Tibial nerve (tissue), 4 donors: ENCODE results near the gene ZNF497. TPM values are rescaled to one million over a fixed set of nuclear protein-coding genes. Genes with fewer than 3 reads are reported as not detected.

Experiments
- DNase-seq, 2 donors: peaks; one replicate each; pipeline ENCODE4 v3.0.0-alpha.2; 2019; ENCODE audit warnings: low spot score in 2 of 2
- H3K27ac ChIP-seq, 4 donors: fragments of 200-600 bp; sonication (generic) in 3 of 4; one replicate each; pipeline ENCODE4 v1.5.1; 2017 to 2019; ENCODE audit warnings: mild to moderate bottlenecking in 1 of 4
- H3K27me3 ChIP-seq, 2 donors: fragments of 200-600 bp; sonication (generic) in 1 of 2; one replicate each; pipeline versions ENCODE4 v1.5.1 to v1.6.0; 2017 to 2019
- H3K36me3 ChIP-seq, 3 donors: fragments of 200-600 bp; sonication (generic); one replicate each; pipeline ENCODE4 v1.5.1; 2018 to 2019
- H3K4me1 ChIP-seq, 4 donors: fragments of 200-600 bp; sonication (generic) in 3 of 4; one replicate each; pipeline ENCODE4 v1.5.1; 2017 to 2019
- H3K4me3 ChIP-seq, 4 donors: fragments of 200-600 bp; sonication (generic) in 3 of 4; one replicate each; pipeline ENCODE4 v1.5.1; 2017 to 2019; ENCODE audit warnings: mild to moderate bottlenecking in 1 of 4, moderate library complexity in 1 of 4
- H3K9me3 ChIP-seq, 4 donors: fragments of 200-600 bp; sonication (generic) in 3 of 4; one replicate each; pipeline ENCODE4 v1.5.1; 2017 to 2019
- EP300 ChIP-seq, 2 donors: sonication (generic); formaldehyde crosslinking; IDR thresholded peaks; one replicate each; pipeline ENCODE4 v1.6.1; 2017; ENCODE audit warnings: antibody characterized with exemption in 2 of 2, mild to moderate bottlenecking in 1 of 2
- POLR2A ChIP-seq, 2 donors: fragments of 450-650 bp; IDR thresholded peaks; one replicate each; pipeline ENCODE4 v1.6.1; 2017; ENCODE audit warnings: antibody characterized with exemption in 2 of 2, mild to moderate bottlenecking in 2 of 2, moderate library complexity in 2 of 2
- WGBS, 2 donors: methylation state at CpG; one replicate each; pipeline ENCODE4 v1.1.5; 2018; 5-methylcytosine and 5-hydroxymethylcytosine counted together
- total RNA-seq, 4 donors: library from RNA; depleted of rRNA; stranded (reverse); fragments of >200 nt; gene quantifications; one replicate each; pipeline ENCODE4 v1.1.0, GENCODE V29; 2016
- TF ChIP-seq, protein P1 (sequence below), 5 experiments: fragments of 200-600 bp in 3 of 5; fragments of 450-650 bp in 2 of 5; sonication (generic) in 3 of 5; IDR thresholded peaks; one replicate each; pipeline ENCODE4 v1.5.1; 2016 to 2019; ENCODE audit warnings: antibody characterized with exemption in 5 of 5, mild to moderate bottlenecking in 3 of 5, moderate library complexity in 2 of 5

Gene ZNF497
- total RNA-seq, 4 donors from 2014 or later, result 2.9 to 6.5 (median 3.9) TPM

DNA sequence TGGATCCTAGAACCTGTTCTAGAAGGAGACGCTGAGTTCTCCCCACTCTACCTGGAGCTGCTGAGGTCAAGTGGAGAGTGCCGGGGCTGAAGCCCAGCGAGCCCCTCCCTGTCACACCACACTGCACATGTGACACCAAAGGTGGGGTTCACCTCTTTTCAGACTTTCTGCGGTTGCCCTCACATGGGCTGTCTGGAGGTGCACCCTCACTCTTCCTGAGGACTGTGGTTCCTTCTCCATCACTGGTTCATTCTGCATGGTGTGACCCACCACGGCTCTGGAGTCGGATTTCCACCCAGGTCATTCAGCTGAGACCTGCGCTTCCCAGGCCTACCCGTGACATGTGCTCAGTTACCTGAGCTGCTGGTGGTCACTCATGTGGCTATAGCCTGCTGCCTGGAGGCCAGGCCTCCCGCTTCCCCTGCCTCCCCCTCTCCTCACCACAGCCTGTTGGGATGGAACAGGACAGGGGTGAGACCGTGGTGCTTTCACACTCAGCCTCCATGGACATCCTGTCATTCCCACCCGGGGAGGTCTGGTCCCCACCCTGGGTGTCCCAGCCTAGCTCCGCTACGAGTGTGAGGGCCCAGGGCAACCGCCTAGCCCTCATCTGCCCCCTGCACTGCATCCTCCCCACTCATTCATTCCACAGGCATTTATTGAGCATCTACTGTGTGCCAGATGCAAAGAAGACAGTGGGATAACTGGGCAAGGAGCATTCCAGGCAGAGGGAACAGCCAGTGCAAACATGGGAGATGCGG is 8.7 kb downstream of the ZNF497 start:
- Histone ChIP-seq H3K27me3 (peaks cover 0 to 22% of the 10 kb centered on the region in 2 donors), H3K27ac (no peak overlapping the region), H3K4me3 (no peak overlapping the region), H3K9me3 (peaks cover 0 to 5% (median 0%) of the 10 kb centered on the region in 4 donors), H3K4me1 (peaks cover 0 to 39% (median 15%) of the 10 kb centered on the region in 4 donors), H3K36me3 (peaks cover 0 to 60% (median 0%) of the 10 kb centered on the region in 3 donors)
- no peak for DNase-seq
- 84 to 88% methylated on average over 14 to 15 of the region's 15 CpGs for WGBS, 2 donors
- TF ChIP-seq, protein P1, sequence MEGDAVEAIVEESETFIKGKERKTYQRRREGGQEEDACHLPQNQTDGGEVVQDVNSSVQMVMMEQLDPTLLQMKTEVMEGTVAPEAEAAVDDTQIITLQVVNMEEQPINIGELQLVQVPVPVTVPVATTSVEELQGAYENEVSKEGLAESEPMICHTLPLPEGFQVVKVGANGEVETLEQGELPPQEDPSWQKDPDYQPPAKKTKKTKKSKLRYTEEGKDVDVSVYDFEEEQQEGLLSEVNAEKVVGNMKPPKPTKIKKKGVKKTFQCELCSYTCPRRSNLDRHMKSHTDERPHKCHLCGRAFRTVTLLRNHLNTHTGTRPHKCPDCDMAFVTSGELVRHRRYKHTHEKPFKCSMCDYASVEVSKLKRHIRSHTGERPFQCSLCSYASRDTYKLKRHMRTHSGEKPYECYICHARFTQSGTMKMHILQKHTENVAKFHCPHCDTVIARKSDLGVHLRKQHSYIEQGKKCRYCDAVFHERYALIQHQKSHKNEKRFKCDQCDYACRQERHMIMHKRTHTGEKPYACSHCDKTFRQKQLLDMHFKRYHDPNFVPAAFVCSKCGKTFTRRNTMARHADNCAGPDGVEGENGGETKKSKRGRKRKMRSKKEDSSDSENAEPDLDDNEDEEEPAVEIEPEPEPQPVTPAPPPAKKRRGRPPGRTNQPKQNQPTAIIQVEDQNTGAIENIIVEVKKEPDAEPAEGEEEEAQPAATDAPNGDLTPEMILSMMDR (IDR thresholded peaks at IDR 0.05), result no peak
- TF ChIP-seq POLR2A (IDR thresholded peaks at IDR 0.05) (no peak), EP300 (IDR thresholded peaks at IDR 0.05) (no peak)

DNA sequence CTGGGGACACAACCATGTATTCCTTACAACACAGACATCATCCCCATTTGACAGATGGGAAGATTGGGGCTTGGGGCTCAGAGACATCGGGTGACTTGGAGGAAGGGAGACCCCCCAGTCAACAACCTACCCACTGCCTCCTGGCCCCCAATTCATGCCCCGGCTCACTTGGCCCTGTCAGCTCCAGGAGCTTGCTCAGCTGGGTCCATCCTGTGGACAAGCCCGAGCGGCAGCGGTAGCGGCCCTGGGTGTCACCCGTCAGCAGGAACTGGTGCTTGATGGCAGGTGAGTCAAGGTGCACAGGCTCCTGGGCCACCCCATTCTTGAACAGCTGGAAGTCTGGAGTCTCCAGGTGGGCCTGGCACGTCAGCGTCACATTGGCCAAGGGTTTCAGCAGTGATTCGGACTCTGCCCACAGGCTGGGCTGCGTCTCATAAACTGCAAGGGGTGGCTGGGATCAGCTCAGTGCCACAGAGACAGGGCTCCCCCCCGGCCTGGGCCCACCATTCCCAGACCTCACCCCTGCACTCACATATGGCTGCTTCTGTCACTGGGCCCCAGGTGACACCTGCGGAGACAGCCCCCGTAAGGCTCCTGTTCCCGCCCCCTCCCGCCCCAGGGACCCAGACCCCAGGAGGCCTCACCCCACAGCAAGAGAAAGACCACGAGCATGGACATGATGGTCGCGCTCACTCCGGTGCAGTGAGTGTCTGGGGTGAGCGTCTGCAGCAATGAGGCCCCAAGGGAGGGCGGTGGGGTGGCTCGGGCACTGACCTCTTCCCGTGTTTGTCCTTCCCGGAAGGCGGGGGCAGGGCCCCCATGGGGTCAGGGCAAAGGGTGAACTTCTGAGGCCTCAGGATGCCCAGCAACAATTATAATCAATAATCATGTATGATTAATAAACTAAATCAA is 9.5 kb downstream of the ZNF497 start, which contains the start of gene A1BG:
A1BG (minus strand) TSS at position 733 of the 912 bp plus-strand sequence; CDS start at position 678, 55 bp downstream.
- H3K27me3 ChIP-seq, result peaks cover 0 to 22% of the 10 kb centered on the region in 2 donors
- TF ChIP-seq, protein P1 (IDR thresholded peaks at IDR 0.05), result no peak
- no peak for TF ChIP-seq POLR2A (IDR thresholded peaks at IDR 0.05)
- TF ChIP-seq EP300 (IDR thresholded peaks at IDR 0.05), result no peak
- WGBS, 2 donors, result 78% methylated on average over 20 to 24 of the region's 26 CpGs
- H3K9me3 ChIP-seq, result peaks cover 0 to 5% (median 0%) of the 10 kb centered on the region in 4 donors
- peaks cover 0 to 47% (median 15%) of the 10 kb centered on the region in 4 donors for H3K4me1 ChIP-seq
- peaks cover 0 to 52% (median 0%) of the 10 kb centered on the region in 3 donors for H3K36me3 ChIP-seq
- H3K27ac ChIP-seq, result no peak within 1 kb of the TSS
- no peak for DNase-seq
- no peak within 1 kb of the TSS for H3K4me3 ChIP-seq

DNA sequence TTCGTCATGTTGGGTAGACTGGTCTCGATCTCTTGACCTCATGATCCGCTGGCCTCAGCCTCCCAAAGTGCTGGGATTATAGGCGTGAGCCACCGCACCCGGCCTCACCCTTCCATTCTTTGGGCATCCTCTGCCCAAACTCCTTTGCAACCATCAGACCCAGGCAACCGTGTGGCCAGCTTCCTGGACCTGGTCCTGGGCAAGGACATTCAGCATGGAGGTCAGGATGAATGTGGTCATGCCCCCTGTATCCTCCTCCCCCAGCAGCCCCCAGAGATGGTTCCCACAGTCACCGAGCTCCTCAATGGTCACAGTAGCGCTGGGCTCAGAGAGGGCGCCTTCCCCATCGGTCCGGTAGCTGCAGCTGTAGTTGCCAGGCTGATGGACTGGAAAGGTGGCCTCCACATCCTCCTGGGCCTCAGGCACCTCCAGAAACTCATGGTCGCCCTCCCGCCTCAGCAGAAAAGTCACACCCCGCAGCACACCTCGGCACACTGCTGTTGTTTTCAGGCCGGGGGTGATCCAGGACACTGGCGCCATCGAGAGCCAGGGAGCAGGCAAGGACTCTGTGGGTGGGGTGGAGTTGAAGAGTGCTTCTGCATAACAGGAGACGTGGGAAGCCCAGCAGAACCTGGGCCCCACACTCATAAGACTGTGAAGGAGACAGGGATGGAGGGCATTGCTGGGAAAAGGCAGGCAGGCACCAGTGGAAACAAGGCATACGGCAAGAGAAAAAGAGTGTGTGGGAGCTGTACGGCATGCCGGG is 10.4 kb downstream of the ZNF497 start:
- peaks cover 0 to 43% (median 14%) of the 10 kb centered on the region in 4 donors for H3K4me1 ChIP-seq
- TF ChIP-seq POLR2A (IDR thresholded peaks at IDR 0.05) (no peak), EP300 (IDR thresholded peaks at IDR 0.05) (no peak)
- TF ChIP-seq, protein P1 (IDR thresholded peaks at IDR 0.05), result no peak
- no peak overlapping the region for H3K4me3 ChIP-seq
- H3K27ac ChIP-seq, result no peak overlapping the region
- DNase-seq, result no peak
- peaks cover 0 to 43% (median 0%) of the 10 kb centered on the region in 3 donors for H3K36me3 ChIP-seq
- H3K27me3 ChIP-seq, result peaks cover 0 to 22% of the 10 kb centered on the region in 2 donors
- WGBS, 2 donors, result 86 to 87% methylated on average over 19 to 23 of the region's 23 CpGs
- peaks cover 0 to 5% (median 0%) of the 10 kb centered on the region in 4 donors for H3K9me3 ChIP-seq

DNA sequence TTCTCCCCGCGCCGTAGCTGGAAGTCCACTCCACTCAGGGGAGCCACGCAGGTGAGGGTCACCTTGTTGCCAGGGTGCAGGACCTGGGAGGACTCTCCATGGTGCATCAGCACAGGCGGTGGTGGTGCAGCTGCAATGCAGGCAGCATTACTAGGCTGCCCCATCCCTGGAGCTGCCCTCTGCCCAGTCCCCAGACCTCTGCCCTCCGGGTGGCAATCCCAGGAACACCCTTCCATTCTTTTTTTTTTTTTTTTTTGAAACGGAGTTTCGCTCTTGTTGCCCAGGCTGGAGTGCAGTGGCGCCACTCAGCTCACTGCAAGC is 11.0 kb downstream of the ZNF497 start:
- Histone ChIP-seq H3K27me3 (peaks cover 0 to 15% of the 10 kb centered on the region in 2 donors), H3K27ac (no peak overlapping the region)

More for the DNA sequence above, 11.0 kb downstream of the ZNF497 start:
- TF ChIP-seq, protein P1 (IDR thresholded peaks at IDR 0.05), result no peak
- TF ChIP-seq EP300 (IDR thresholded peaks at IDR 0.05) (no peak), POLR2A (IDR thresholded peaks at IDR 0.05) (no peak)
- 88 to 93% methylated on average over 9 of the region's 9 CpGs for WGBS, 2 donors
- DNase-seq, result no peak
- peaks cover 0 to 43% (median 10%) of the 10 kb centered on the region in 4 donors for H3K4me1 ChIP-seq
- peaks cover 0 to 5% (median 0%) of the 10 kb centered on the region in 4 donors for H3K9me3 ChIP-seq
- H3K36me3 ChIP-seq, result peaks cover 0 to 37% (median 0%) of the 10 kb centered on the region in 3 donors
- no peak overlapping the region for H3K4me3 ChIP-seq
